ENCODE data around the gene VEPH1. TPM values are rescaled to one million over a fixed set of nuclear protein-coding genes. Genes with fewer than 3 reads are reported as not detected.

The VEPH1 gene
- total RNA-seq, 1 donor from 2014 or later: 0.58 TPM

DNA sequence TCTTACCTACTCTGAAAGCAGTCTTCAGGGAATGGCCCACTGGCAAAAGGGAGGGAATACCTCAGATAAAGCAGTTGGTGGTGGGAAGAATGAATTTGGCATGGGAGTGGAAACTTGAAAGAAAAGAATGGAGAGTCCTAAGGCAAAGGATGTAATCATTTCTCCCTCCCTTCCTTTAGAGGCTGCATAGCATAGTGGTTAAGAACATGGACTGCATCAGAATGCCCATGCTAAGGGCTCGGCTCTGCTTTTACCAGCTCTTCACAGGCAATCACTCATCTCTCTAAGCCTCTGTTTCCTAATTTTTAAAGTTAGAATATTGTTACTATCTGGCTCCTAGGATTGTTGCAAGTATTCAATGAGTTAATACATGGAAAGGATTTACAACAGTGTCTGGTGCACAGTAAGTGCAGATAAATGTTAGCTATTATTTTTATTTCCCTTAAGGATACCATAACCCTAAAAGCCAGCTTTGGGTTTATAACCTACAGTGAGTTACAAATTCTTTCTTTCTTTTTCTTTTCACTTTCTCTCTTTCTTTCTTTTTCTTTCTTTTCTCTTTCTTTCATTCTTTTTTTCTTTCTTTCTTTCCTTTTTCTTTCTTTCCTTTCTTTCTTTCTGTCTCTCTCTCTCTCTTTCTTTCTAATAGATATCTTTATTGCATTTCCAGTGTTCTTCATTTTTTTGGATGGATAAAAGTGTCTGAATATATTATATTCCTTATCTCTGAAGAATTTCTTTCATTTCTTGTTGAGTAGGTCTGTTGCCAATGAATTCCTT, 23.6 kb downstream of the VEPH1 start:
- DNase-seq (ENCODE audit: low spot score): no peak
- no peak for ATAC-seq

DNA sequence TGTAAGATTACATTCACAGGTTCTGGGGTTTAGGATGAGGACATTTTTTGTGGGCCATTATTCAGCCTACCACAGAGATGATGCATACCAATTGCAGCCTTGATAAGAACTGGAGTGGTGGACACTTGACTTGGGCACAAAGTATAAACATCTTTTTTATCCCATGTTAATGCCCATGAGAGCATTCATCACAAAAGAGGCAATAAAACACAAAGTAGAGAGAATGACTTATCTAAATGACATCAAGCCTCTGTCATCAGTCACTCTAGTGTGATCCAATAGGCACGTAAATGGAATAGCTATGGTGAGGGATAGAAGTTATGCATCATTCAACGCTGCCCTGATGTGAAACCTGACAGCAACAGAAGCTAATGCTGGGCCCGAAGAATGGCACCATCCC, 25.8 kb downstream of the VEPH1 start:
- no peak for DNase-seq (ENCODE audit: low spot score)
- no peak for ATAC-seq

DNA sequence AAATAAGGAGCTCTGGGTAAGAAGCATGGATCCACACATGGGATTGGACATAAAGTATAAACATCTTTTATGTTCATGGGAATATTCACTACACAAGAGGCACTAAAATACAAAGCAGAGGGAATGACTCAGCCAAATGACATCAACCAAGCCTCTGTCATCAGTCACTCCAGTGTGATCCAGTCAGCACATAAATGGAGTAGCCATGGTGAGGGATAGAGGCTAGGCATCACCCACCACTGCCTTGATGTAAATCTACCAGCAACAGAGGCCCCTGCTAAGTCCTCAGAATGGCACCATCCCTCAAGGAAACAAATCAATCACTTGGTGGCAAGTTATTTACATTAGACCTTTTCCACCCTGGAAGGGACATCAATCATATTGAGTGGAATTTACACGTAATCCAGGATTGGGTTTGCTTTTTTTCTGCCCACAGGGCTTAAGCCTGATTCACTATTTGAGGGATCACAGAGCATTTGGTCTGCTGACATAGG, 27.2 kb downstream of the VEPH1 start:
- DNase-seq (ENCODE audit: low spot score): no peak
- no peak for ATAC-seq

DNA sequence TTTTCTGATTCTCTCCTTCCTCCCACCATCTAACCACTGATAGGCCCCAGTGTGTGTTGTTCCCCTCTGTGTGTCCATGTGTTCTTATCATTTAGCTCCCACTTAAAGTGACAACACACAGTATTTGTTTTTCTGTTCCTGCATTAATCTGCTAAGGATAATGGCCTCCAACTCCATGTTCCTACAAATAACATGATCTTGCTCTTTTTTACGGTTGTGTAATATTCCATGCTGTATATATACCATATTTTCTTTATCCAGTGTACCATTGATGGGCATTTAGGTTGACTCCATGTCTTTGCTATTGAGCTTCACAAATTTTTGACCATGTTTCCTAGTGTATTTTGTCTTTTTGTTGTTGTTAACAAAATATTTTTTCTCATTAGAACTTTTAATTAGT, 30.6 kb downstream of the VEPH1 start:
- no peak for DNase-seq (ENCODE audit: low spot score)
- no peak for ATAC-seq

DNA sequence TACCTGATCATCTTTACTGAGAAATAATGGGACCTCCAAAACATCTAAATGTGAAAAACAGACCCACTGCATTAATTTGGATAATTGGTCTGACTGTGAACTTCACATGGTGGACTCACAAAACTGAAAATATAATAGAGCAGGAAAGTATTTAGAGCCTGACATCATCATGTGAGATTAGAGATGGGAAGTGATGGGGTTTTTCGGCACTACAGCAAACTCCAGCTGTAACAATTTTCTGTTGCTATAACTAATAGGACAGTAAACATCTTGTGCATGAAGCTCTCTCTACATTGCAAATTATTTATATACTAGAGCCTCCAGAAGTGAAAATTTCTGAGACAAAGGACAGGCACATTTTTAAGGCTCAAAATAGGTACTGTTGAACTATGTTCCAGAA, 32.2 kb downstream of the VEPH1 start:
- DNase-seq (ENCODE audit: low spot score): no peak

DNA sequence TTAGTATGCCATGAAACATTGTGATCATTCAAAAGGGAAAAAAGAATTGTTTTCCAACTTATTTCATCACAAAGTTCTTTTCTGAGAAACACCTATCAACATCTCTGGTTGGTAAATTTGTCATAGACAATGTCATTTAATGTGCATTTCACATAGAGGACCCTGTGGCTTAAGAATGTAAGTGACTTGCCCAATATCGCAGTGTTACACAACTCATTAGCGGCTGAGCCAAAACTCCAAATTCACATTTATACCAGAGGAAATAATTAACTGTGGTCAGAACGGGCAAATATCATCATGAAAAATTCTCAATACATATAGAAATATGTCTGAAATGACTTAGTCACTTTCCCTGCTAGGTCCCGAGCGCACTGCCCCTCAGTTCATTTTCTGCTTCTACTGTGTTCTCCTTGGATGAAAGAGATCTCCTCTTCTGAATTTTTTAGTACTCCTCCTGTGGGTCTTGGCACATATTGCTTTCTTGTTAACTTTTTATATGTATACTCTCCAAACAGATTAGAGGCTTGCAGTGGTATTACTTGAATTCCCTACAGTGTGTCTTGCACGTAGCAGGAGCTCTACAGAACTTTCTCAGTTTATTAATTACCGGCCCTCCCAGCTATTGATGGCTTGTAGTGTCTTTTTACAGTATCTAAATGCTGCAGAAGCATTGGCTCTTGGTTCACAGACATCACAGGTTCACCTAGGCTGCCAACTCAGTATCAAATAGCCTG, 33.5 kb downstream of the VEPH1 start:
- no peak for ATAC-seq
- DNase-seq (ENCODE audit: low spot score): no peak

More for the DNA sequence above, 32.2 kb downstream of the VEPH1 start:
- no peak for ATAC-seq

DNA sequence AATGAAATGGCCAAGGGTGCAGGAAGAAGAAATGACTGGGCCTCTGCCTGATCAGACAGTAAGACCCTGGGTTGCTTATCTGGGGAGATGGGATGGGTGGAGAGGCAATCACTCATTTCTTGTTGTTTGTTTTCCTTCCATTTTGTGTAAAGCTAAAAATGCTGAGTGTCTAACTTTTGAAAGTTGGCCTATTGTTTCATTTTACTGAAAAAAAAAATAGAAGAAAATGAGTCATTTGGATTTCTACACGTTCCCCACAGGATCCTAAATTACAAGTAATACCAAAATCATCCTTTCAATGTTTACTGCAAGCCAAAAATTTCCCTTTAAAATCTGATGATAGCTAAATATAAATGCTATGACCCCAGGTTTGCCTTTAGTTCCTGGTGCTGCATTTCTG, 36.0 kb downstream of the VEPH1 start:
- ATAC-seq: no peak
- DNase-seq (ENCODE audit: low spot score): no peak

- DNase-seq (ENCODE audit: low spot score): no peak
- ATAC-seq: no peak
Measured at GRCh38 chr3:157465741-157466140, 37.5 kb downstream of the VEPH1 start.

- DNase-seq (ENCODE audit: low spot score) (no peak), ATAC-seq (no peak)
Measured at GRCh38 chr3:157464321-157464720, 38.9 kb downstream of the VEPH1 start.

GRCh38 chr3:157463816-157464215, 39.4 kb downstream of the VEPH1 start:
- DNase-seq (ENCODE audit: low spot score) (no peak), ATAC-seq (no peak)

- DNase-seq (ENCODE audit: low spot score): no peak
- no peak for ATAC-seq
Measured at GRCh38 chr3:157460253-157460652, 43.0 kb downstream of the VEPH1 start.

DNA sequence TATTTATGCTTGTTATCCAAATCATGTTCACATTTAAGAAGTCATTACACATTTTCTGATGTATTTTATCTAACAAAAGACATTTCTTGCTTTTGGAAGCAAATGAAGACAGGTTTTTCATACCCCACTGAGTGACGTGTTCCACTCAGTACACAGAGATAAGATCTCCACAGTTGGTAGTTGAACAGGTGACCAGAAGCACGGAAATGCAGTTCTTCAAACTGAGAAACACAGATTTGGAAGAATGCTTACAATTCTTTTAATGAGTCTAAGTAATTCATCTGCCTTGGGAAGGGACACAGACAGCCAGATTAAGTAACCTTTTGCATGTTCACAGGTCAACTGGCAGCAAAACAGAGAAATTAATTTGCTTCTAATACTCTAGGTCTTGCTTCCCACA, 43.5 kb downstream of the VEPH1 start:
- no peak for ATAC-seq

DNA sequence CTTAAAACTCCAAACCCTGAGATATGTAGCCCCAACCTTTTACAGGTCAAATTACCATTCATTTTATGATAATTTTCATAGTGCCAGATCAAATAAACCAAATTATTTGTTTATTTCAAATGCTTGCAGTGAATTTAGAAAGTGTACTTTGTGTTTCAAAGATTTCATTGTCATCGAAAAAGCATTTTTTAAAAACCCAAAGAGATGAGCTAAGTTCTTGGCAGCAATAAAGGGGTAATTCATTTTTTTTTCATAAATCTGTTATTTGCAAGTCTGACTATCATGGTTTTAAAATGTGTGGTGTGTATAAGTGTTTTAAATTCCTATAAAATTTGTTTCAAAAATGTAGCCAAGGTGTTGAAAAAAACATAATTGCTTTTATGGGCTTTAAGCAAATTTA, 49.4 kb downstream of the VEPH1 start:
- no peak for DNase-seq (ENCODE audit: low spot score)
- no peak for ATAC-seq

More for the DNA sequence above, 43.5 kb downstream of the VEPH1 start:
- no peak for DNase-seq (ENCODE audit: low spot score)

- ATAC-seq (no peak), DNase-seq (ENCODE audit: low spot score) (no peak)
Measured at GRCh38 chr3:157452097-157452496, 51.1 kb downstream of the VEPH1 start.

DNA sequence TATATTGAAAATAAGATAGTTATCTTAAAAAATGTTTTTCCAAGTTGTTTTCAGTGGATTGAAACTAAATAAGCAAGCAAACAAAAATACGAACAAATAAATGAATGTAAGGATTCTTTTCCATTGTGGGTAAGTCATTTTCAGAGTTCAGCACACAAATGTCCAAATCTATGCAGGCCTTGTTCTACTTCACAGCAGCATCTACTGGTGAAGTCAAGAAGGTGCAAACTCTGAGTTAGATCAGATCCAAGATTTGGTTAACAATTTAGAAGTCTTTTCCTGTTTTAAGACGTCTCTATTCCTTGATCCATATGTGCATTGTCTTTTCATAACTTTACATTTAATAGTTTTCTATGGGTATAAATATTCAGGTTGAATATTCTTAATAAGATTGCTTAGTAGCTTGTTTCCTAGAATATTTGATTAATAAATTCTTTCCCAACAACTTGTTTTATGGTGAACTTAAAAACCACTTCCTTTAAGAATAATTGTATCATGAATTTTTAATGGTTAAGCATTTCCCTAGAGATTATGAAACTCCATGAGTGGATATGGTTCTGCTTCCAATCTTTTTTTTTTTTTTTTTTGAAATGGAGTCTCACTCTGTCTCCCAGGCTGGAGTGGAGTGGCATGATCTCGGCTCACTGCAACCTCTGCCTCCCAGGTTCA, 56.1 kb downstream of the VEPH1 start:
- ATAC-seq (peak; percentile 41), DNase-seq (ENCODE audit: low spot score) (no peak)

DNA sequence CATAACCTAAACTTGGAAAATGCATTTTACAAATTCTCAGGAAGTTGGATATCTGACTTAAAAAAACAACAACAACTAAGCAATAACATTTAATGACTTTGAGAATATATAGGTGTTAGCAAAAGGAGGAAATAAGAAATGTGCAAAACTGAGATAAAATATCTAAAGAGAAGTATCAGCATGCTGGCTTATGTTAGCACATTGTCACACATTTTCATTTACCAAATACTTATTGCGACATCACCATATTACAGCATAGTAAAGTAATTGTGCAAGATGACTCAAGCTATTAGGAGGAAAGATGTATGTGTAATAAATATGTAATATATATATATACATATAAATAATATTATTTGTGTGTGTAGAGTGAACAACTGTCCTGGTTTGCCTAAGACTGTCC, 57.4 kb downstream of the VEPH1 start:
- no peak for DNase-seq (ENCODE audit: low spot score)
- no peak for ATAC-seq

DNA sequence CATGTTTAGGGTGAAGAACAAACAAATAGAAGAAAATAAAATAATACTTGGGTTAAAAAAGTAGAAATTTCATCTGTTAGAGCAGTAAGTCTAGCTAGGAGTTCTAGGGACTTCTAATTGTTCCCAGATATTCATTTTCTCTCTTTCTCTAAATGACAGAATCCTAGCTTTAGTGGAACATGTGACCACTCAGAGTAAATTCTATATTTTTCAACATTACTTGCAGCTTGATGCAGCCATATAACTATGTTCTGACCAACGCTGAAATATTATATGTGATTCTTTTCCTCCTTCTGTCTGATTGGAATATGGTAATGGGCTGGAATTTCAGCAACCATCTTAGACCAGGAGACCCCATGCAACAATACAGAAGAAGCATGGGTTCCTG, 58.4 kb downstream of the VEPH1 start:
- DNase-seq (ENCODE audit: low spot score) (no peak), ATAC-seq (no peak)

GRCh38 chr3:157443905-157444796, 59.1 kb downstream of the VEPH1 start:
- no peak for ATAC-seq
- DNase-seq (ENCODE audit: low spot score): no peak

- ATAC-seq (no peak), DNase-seq (ENCODE audit: low spot score) (no peak)
Measured at GRCh38 chr3:157442729-157443128, 60.5 kb downstream of the VEPH1 start.

GRCh38 chr3:157441102-157441624, 62.1 kb downstream of the VEPH1 start:
- ATAC-seq (no peak), DNase-seq (ENCODE audit: low spot score) (no peak)
